HepG2 (cell line): Measurements from ENCODE around the gene CRADD. TPM values are rescaled to one million over a fixed set of nuclear protein-coding genes. Genes with fewer than 3 reads are reported as not detected.

Source experiments
- ATAC-seq: fragments of 200-7000 bp; cut with Tn5 transposase; 3 replicates; pipeline ENCODE4 v1.9.1; 2020; ENCODE audit warnings: mild to moderate bottlenecking, moderate library complexity
- BruUV-seq: library from RNA; stranded (reverse); fragments of 400-500 nt; replicated peaks from 2 replicates; lab custom pipeline; 2021; lab: Mats Ljungman, UMichigan
- CTCF ChIA-PET: fragments of 300-600 bp; formaldehyde crosslinking; extraction: SDS; loops from one replicate; lab custom pipeline; 2021; ENCODE audit warnings: low total read pairs, inconsistent platforms, low intra/inter-chr PET ratio; lab: Yijun Ruan, JAX
- POLR2A ChIA-PET: fragments of 350-600 bp; sonication (Branson Sonifier 250); formaldehyde crosslinking; loops from one replicate; lab custom pipeline; 2020; ENCODE audit warnings: antibody characterized with exemption, inconsistent platforms; lab: Yijun Ruan, JAX
- DNase-seq: peaks from one replicate; pipeline ENCODE4 v3.0.0-alpha.2; 2015; ENCODE audit warnings: low spot score
- FAIRE-seq: peaks from 3 replicates; lab custom pipeline; 2011; peaks lifted over from hg19 to GRCh38; lab: Jason Lieb, UNC
- H2AFZ ChIP-seq: one replicate; pipeline ENCODE4 v1.6.1; 2011; ENCODE audit warnings: low read length, inconsistent platforms
- H3K27ac ChIP-seq: fragments of 300-600 bp; 3 replicates; pipeline ENCODE4 v1.8.0; 2011; ENCODE audit warnings: mixed run types, mild to moderate bottlenecking, mixed read lengths, low read length, inconsistent platforms; ENCODE audit not compliant: insufficient read depth; ENCODE audit errors: extremely low read length
- H3K27me3 ChIP-seq, 2 experiments: fragments of 200-600 bp in 1 of 2; 2 replicates in 1 of 2; 3 replicates in 1 of 2; pipeline versions ENCODE4 v1.6.0 to v1.8.0; 2011; ENCODE audit warnings: low read length in 2 of 2, mild to moderate bottlenecking in 2 of 2, moderate library complexity in 2 of 2, inconsistent platforms in 1 of 2; ENCODE audit not compliant: insufficient read depth in 2 of 2, control insufficient read depth in 1 of 2
- H3K36me3 ChIP-seq, 2 experiments: fragments of 200-600 bp in 1 of 2; replicated peaks in 1 of 2; 2 replicates in 1 of 2; 3 replicates in 1 of 2; pipeline versions ENCODE4 v1.5.1 to v1.8.0; 2011; ENCODE audit warnings: low read length in 2 of 2, inconsistent platforms in 1 of 2; ENCODE audit not compliant: insufficient read depth in 2 of 2, control insufficient read depth in 1 of 2
- H3K4me1 ChIP-seq: 2 replicates; pipeline ENCODE4 v1.5.1; 2012; ENCODE audit warnings: low read length, inconsistent platforms; ENCODE audit not compliant: insufficient read depth
- H3K4me2 ChIP-seq: 2 replicates; pipeline ENCODE4 v1.6.0; 2011; ENCODE audit warnings: low read depth, low read length, inconsistent platforms
- H3K4me3 ChIP-seq, 3 experiments: fragments of 200-600 bp in 1 of 3; sonication (generic), shearing (Covaris generic) in 1 of 3; replicated peaks in 1 of 3; 2 replicates each; pipeline ENCODE4 v1.5.1; 2011 to 2016; ENCODE audit warnings: low read length in 3 of 3, inconsistent platforms in 2 of 3, low read depth in 2 of 3, mild to moderate bottlenecking in 2 of 3, control low read depth in 1 of 3, mixed read lengths in 1 of 3; ENCODE audit not compliant: insufficient read depth in 1 of 3
- H3K79me2 ChIP-seq: one replicate; pipeline ENCODE4 v1.6.1; 2011; ENCODE audit warnings: low read length, inconsistent platforms; ENCODE audit not compliant: insufficient read depth
- H3K9ac ChIP-seq: 2 replicates; pipeline ENCODE4 v1.6.0; 2011; ENCODE audit warnings: mild to moderate bottlenecking, low read depth, low read length, inconsistent platforms; ENCODE audit not compliant: insufficient read depth
- H3K9me3 ChIP-seq: 2 replicates; pipeline ENCODE4 v1.5.1; 2012; ENCODE audit warnings: mild to moderate bottlenecking, low read length
- H4K20me1 ChIP-seq: 2 replicates; pipeline ENCODE4 v1.6.0; 2011; ENCODE audit warnings: inconsistent platforms, mild to moderate bottlenecking, low read length, moderate library complexity; ENCODE audit not compliant: insufficient read depth
- CHD4 ChIP-seq: fragments of 200-600 bp; sonication (generic); IDR thresholded peaks from 2 replicates; pipeline ENCODE4 v1.7.0; 2017; ENCODE audit warnings: mild to moderate bottlenecking, low read length, borderline replicate concordance
- FOXM1 ChIP-seq: sonication (generic); formaldehyde crosslinking; IDR thresholded peaks from 2 replicates; pipeline ENCODE4 v1.5.0; 2020; ENCODE audit warnings: missing genetic modification reagents
- HHEX ChIP-seq: IDR thresholded peaks from 2 replicates; pipeline ENCODE4 v1.6.1; 2016; ENCODE audit warnings: control low read depth
- MLX ChIP-seq: IDR thresholded peaks from 2 replicates; pipeline ENCODE4 v1.6.1; 2016
- MZF1 ChIP-seq: sonication (generic); formaldehyde crosslinking; IDR thresholded peaks from 2 replicates; pipeline ENCODE4 v1.8.1; 2023; ENCODE audit warnings: mild to moderate bottlenecking, missing genetic modification reagents, borderline replicate concordance
- NFYB ChIP-seq: sonication (generic); formaldehyde crosslinking; IDR thresholded peaks from 2 replicates; pipeline ENCODE4 v1.4.0; 2020; ENCODE audit warnings: missing genetic modification reagents
- PHF5A ChIP-seq: IDR thresholded peaks from one replicate; pipeline ENCODE4 v1.6.1; 2018; ENCODE audit warnings: low read depth, missing genetic modification reagents; ENCODE audit not compliant: unreplicated experiment
- PRPF4 ChIP-seq: fragments of 200-400 bp; formaldehyde crosslinking; IDR thresholded peaks from 2 replicates; pipeline ENCODE4 v1.6.1; 2016; ENCODE audit warnings: low read length, low read depth; ENCODE audit not compliant: poor library complexity, severe bottlenecking
- TEF ChIP-seq: sonication (generic); formaldehyde crosslinking; IDR thresholded peaks from 2 replicates; pipeline ENCODE4 v1.5.0; 2020; ENCODE audit warnings: missing genetic modification reagents
- USF2 ChIP-seq, 2 experiments: sonication (generic) in 1 of 2; formaldehyde crosslinking in 1 of 2; IDR thresholded peaks; 2 replicates each; pipeline versions ENCODE4 v1.5.1 to v1.6.1; 2011 to 2020; ENCODE audit warnings: borderline replicate concordance in 1 of 2, low read depth in 1 of 2, low read length in 1 of 2, mild to moderate bottlenecking in 1 of 2, missing genetic modification reagents in 1 of 2, moderate library complexity in 1 of 2
- ZBTB10 ChIP-seq: sonication (generic); formaldehyde crosslinking; IDR thresholded peaks from 2 replicates; pipeline ENCODE4 v1.4.0; 2020; ENCODE audit warnings: missing genetic modification reagents, borderline replicate concordance
- ZFP62 ChIP-seq: sonication (generic); formaldehyde crosslinking; IDR thresholded peaks from 2 replicates; pipeline ENCODE4 v1.4.0; 2020; ENCODE audit warnings: missing genetic modification reagents
- ZNF792 ChIP-seq: IDR thresholded peaks from 2 replicates; pipeline ENCODE4 v1.6.1; 2016
- WGBS: methylation state at CpG from one replicate; pipeline ENCODE4 v1.1.6; 2017; ENCODE audit warnings: low lambda C conversion rate; 5-methylcytosine and 5-hydroxymethylcytosine counted together
- in situ Hi-C: cut with HindIII; loops from 2 replicates; pipeline ENCODE4 v1.10.0; 2017; ENCODE audit warnings: low pct_unique_long_range_greater_than_20kb; ENCODE audit not compliant: extremely low pct_ligation_motif_present
- intact Hi-C: fragments of 100-400 bp; cut with micrococcal nuclease; formaldehyde crosslinking; loops from one replicate; pipeline ENCODE4 v1.10.0; 2022; ENCODE audit not compliant: unreplicated experiment
- polyA plus RNA-seq, 8 experiments: library from polyadenylated mRNA; depleted of rRNA in 3 of 8; stranded (reverse) in 7 of 8; unstranded in 1 of 8; fragments of >200 nt; fragmentation: Illumina TruSeq in 4 of 8; extraction: Trizol in 4 of 8; gene quantifications; 2 replicates each; pipeline versions ENCODE4 v1.2.1 to v1.2.3, GENCODE V29; 2011 to 2016; ENCODE audit warnings: low read depth in 4 of 8, missing spikeins in 1 of 8, mixed read lengths in 1 of 8; ENCODE audit not compliant: insufficient read depth in 1 of 8
- total RNA-seq, 5 experiments: library from RNA; depleted of rRNA; stranded (reverse); fragments of >200 nt; fragmentation: Illumina TruSeq; extraction: Trizol; gene quantifications; 2 replicates each; pipeline ENCODE4 v1.2.3, GENCODE V29; 2016; ENCODE audit warnings: low read depth in 1 of 5

CRADD gene
- total and polyA plus RNA-seq, 2 of the 13 experiments (the other 11 are each of a cell fraction or from before 2014, with no cell fraction given), result 12.4 to 18.8 TPM

- Histone ChIP-seq H3K9ac (no peak overlapping the region), H3K79me2 (no peaks in the 10 kb centered on the region), H3K36me3 (no peaks in the 10 kb centered on the region), H4K20me1 (no peaks in the 10 kb centered on the region), H3K4me3 (no peak overlapping the region), H3K9me3 (no peaks in the 10 kb centered on the region), H3K4me2 (no peak overlapping the region), H2AFZ (no peak overlapping the region), H3K27ac (no peak overlapping the region), H3K27me3 (no peaks in the 10 kb centered on the region; a peak in 1 of 5 replicates), H3K4me1 (no peaks in the 10 kb centered on the region)
- no TSS peak for BruUV-seq
- intact Hi-C loops (no loop called here), in situ Hi-C loops (no loop called here)
- ChIA-PET CTCF (no interaction called here), POLR2A (no interaction called here)
- no peak for FAIRE-seq
- 44% methylated on average over 6 of the region's 6 CpGs for WGBS
- DNase-seq, result no peak
- ATAC-seq, result no peak
- TF ChIP-seq ZFP62 (CRISPR knock-in tag) (no peak), PRPF4 (no peak), FOXM1 (CRISPR knock-in tag) (no peak), NFYB (CRISPR knock-in tag) (no peak)
Observed at GRCh38 chr12:93918262-93918661, 241.1 kb downstream of the CRADD start.

GRCh38 chr12:93918900-93919299 is 241.7 kb downstream of the CRADD start:
- Histone ChIP-seq H4K20me1 (no peaks in the 10 kb centered on the region), H3K27me3 (no peaks in the 10 kb centered on the region; a peak in 1 of 5 replicates), H2AFZ (no peak overlapping the region), H3K9ac (no peak overlapping the region), H3K36me3 (no peaks in the 10 kb centered on the region), H3K4me3 (no peak overlapping the region), H3K9me3 (no peaks in the 10 kb centered on the region), H3K4me2 (no peak overlapping the region), H3K4me1 (no peaks in the 10 kb centered on the region), H3K79me2 (no peaks in the 10 kb centered on the region), H3K27ac (no peak overlapping the region)
- ATAC-seq (no peak), FAIRE-seq (no peak), DNase-seq (no peak)
- BruUV-seq, result no TSS peak
- ChIA-PET POLR2A (no interaction called here), CTCF (no interaction called here)
- WGBS, result 9% methylated on average over 4 of the region's 4 CpGs
- in situ Hi-C loops (no loop called here), intact Hi-C loops (no loop called here)
- TF ChIP-seq TEF (CRISPR knock-in tag) (no peak), HHEX (CRISPR knock-in tag) (no peak), ZNF792 (CRISPR knock-in tag) (no peak), ZBTB10 (CRISPR knock-in tag) (no peak), USF2 (IDR thresholded peaks at IDR 0.05; ENCODE audit: low read depth, low read length) (no peak), USF2 (CRISPR knock-in tag; IDR thresholded peaks at IDR 0.05; ENCODE audit: borderline replicate concordance) (no peak), MLX (CRISPR knock-in tag) (no peak), MZF1 (CRISPR knock-in tag) (no peak), CHD4 (no peak), PHF5A (CRISPR knock-in tag) (no peak)
